LoVo (cell line): ENCODE data around the gene ECE2.

Experiments
- DNase-seq: peaks from one replicate; pipeline ENCODE4 v3.0.0-alpha.2; 2016; ENCODE audit warnings: low spot score

The ECE2 gene

GRCh38 chr3:184275961-184276910 lies at the start of gene ECE2:
Gene ECE2 (plus strand): TSS chr3:184276022. CDS start chr3:184276154, 132 bp downstream.
- DNase-seq = no peak

DNA sequence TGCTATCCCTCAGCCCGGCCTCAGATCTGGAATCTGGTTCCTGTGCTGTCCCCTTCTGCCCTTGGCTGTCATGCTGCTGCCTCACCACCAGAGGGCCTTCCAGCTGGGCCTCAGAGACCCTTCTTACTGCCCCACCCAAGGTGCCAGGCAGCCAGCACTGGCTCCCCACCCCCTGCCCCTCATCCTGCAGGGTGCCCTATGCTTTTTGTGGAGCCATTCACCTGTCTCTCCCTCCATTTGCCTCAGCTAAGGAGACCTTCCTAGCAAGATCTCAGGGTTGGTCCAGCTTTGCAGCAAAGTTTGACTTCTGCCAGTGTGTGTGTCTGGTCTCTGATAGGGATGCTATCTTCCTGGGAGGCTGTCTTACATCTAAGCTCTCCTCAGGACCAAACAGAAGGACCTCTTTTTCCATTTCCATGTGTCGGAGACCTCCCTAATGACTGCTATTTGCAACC lies 48.3 kb upstream of the ECE2 start:
- peak; percentile 30 for DNase-seq

GRCh38 chr3:184228376-184229137 lies 47.3 kb upstream of the ECE2 start:
- DNase-seq = no peak

GRCh38 chr3:184229394-184230080 lies 46.3 kb upstream of the ECE2 start, which contains the start of gene VWA5B2:
Gene VWA5B2 (plus strand): TSS chr3:184229585. CDS start chr3:184230529, 944 bp downstream.
- peak; percentile 85 for DNase-seq

- DNase-seq = peak; percentile 51
Observed at GRCh38 chr3:184230081-184230602, 45.7 kb upstream of the ECE2 start.

DNA sequence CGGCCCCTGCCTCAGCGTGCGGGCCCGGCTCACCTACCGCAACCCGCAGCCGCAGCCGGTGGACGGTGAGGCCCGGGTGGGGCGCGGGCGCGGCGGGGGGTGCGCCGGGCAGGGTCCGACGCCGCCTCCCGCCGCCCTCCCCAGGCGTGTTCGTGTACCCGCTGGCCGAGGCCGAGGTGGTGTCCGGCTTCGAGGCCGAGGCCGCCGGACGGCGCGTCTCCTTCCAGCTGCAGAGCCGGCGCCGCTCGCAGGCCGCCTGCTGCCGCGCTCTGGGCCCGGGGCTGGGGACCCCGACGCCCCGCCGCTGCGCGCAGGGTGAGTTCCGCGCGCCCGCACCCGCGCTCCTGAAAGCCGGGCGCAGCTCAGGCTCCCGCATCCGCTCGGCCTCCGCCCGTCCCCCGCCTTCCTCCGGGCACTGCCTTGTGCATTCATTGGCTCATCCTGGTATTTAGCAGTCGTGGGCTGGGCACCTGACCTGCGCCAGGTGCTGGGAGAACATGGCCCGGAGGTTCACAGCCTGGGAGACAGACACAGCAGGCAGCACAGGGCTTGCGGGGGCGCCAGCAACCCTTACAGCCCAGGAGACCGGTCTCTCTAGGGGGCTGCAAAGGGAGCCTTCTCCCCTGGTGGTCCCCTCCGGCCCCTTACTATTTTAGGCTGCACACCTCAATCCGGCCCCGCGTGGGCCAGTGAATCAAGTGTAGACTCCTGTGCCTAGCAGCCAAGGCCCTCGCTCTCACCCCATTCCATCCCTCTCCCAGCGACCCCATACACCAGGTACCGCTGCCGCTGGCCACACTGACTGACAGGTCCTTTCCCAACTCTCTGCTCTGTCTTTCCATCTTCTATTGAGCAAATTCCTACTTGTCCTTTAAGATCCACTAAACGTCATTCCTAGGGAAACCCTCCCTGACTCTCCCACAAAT lies 45.0 kb upstream of the ECE2 start:
- no peak for DNase-seq

- no peak for DNase-seq
Observed at GRCh38 chr3:184231671-184232070, 44.2 kb upstream of the ECE2 start.

- no peak for DNase-seq
Observed at GRCh38 chr3:184233127-184233843, 42.5 kb upstream of the ECE2 start.

DNA sequence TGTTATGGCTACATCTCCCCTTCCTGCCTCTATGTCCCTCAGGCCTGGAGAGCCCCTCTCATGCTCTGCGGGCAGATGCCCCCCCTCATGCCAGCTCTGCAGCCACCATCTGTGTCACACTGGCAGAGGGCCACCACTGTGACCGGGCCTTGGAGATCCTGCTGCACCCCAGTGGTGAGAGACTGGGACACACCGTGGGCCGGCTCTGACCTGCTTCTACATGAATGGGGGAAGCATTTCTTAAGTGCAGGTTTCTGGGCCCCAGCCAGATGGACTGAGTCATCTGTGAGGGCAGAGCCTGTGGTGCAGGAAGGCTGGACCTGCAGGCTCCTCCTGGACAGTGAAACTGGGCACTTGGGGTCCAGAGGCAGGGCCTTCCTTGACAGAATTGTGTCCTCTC lies 41.6 kb upstream of the ECE2 start:
- DNase-seq = peak; percentile 60

- DNase-seq = no peak
Observed at GRCh38 chr3:184234671-184235380, 41.0 kb upstream of the ECE2 start.

GRCh38 chr3:184235381-184236032 lies 40.3 kb upstream of the ECE2 start:
- DNase-seq = no peak

DNA sequence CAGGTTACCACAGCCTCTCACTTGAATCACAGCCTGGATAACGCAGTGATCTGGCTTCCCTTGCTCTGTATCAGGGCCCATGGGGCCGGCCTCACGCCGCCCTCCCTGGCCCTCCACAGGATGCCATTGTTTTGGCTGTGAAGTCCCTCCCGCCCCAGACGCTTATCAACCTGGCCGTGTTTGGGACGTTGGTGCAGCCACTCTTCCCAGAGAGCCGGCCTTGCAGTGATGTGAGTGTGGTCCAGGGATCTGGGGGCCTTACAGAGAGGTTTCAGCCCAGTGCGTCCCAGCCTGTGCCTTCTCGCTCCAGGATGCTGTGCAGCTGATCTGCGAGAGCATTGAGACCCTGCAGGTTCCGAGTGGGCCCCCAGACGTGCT lies 39.8 kb upstream of the ECE2 start:
- DNase-seq = no peak

DNA sequence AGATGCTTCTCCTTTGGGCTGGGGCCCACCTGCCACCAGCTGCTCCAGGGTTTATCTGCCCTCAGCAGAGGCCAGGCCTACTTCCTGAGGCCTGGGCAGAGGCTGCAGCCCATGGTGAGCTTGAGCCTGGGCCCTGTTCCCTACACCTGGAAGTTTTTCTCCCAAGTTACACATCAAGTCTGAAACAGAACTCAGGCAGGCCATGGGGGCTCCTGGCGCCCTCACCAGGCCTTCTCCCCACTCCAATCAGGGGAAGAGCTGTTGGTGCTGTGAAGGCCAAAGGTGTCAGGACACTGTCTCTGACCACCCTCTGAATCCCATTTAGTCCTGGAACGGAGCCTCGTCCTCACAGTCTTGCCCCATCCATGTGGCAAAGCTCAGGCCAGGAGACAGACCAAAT lies 39.2 kb upstream of the ECE2 start:
- no peak for DNase-seq

DNA sequence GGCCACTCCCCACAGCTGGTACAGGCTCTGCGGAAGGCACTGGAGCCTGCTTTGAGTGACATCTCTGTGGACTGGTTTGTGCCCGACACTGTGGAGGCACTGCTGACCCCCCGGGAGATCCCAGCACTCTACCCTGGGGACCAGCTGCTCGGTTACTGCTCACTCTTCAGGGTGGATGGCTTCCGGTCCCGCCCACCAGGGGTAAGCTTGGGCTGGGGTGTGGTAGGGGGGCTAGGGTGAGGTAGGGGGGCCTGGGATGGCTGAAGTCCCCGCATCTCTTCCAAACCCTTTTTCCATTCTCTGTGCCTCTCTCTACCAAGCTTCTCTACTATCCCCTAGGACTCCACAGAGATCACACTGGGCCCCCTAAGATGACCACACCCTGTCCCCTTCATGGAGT lies 38.6 kb upstream of the ECE2 start:
- DNase-seq = no peak

GRCh38 chr3:184237807-184238206 lies 38.0 kb upstream of the ECE2 start:
- no peak for DNase-seq

DNA sequence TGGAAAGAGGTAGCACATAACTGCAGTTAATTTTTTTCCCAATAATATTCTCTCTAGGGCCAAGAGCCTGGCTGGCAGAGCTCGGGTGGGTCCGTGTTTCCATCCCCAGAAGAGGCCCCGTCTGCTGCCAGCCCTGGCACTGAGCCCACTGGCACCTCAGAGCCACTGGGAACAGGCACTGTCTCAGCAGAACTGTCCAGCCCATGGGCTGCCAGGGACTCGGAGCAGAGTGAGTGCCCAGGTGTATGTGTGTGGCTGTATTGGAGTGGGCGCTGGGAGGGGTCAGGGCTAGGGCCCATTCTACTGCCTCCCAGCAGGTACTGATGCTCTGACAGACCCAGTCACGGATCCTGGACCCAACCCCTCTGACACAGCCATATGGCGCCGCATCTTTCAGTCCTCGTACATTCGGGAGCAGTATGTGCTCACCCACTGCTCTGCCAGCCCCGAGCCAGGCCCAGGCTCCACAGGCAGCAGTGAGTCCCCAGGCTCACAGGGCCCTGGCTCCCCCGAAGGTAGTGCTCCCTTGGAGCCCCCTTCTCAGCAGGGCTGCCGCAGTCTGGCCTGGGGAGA lies 37.5 kb upstream of the ECE2 start:
- DNase-seq = no peak

- DNase-seq = no peak
Observed at GRCh38 chr3:184239221-184239620, 36.6 kb upstream of the ECE2 start.

GRCh38 chr3:184239708-184240107 lies 36.1 kb upstream of the ECE2 start:
- no peak for DNase-seq
